HCT116 (cell line): ENCODE measurements around the gene S100A11. TPM values are rescaled to one million over a fixed set of nuclear protein-coding genes. Genes with fewer than 3 reads are reported as not detected.

Source experiments
- ATAC-seq: fragments of 200-7000 bp; cut with Tn5 transposase; 2 replicates; pipeline ENCODE4 v1.9.1; 2020; ENCODE audit warnings: mild to moderate bottlenecking, moderate library complexity
- BruUV-seq: library from RNA; stranded (reverse); fragments of 400-500 nt; replicated peaks from 2 replicates; lab custom pipeline; 2021; lab: Mats Ljungman, UMichigan
- CTCF ChIA-PET: fragments of 300-600 bp; sonication (Branson Sonifier 250); formaldehyde crosslinking; loops from one replicate; lab custom pipeline; 2021; ENCODE audit warnings: antibody characterized with exemption; lab: Charles Lee
- POLR2A ChIA-PET: fragments of 300-600, 350-600 bp; sonication (Branson Sonifier 250); formaldehyde crosslinking; loops from one replicate; lab custom pipeline; 2021; ENCODE audit warnings: antibody characterized with exemption; lab: Charles Lee
- RAD21 ChIA-PET, 2 experiments: fragments of 300-600 bp; sonication (Branson Sonifier 250); formaldehyde crosslinking; loops; one replicate each; lab custom pipeline; 2023; ENCODE audit warnings: low total read pairs in 2 of 2; ENCODE audit not compliant: uncharacterized antibody in 2 of 2, unreplicated experiment in 2 of 2, low non-redundant PET in 1 of 2; lab: Charles Lee
- DNase-seq: peaks from one replicate; pipeline ENCODE4 v3.0.0-alpha.2; 2010; ENCODE audit warnings: low read depth, low spot score
- H2AFZ ChIP-seq: fragments of 200-600 bp; shearing (Covaris generic), sonication (generic); 2 replicates; pipeline ENCODE4 v1.6.1; 2017; ENCODE audit warnings: low read depth, mixed run types, mixed read lengths, antibody characterized with exemption, low read length; ENCODE audit not compliant: poor library complexity, severe bottlenecking
- H3K27ac ChIP-seq: 2 replicates; pipeline ENCODE4 v1.5.1; 2012; ENCODE audit warnings: low read depth, low read length
- H3K27me3 ChIP-seq: fragments of 200-600 bp; sonication (generic); 2 replicates; pipeline ENCODE4 v1.6.1; 2016; ENCODE audit warnings: mixed run types, low read length, mixed read lengths; ENCODE audit not compliant: insufficient read depth
- H3K36me3 ChIP-seq, 2 experiments: fragments of 200-500 bp in 1 of 2; fragments of 200-600 bp in 1 of 2; sonication (Bioruptor generic) in 1 of 2; sonication (generic) in 1 of 2; 2 replicates each; pipeline versions ENCODE4 v1.5.1 to v1.6.1; 2014 to 2016; ENCODE audit warnings: low read length in 2 of 2, inconsistent platforms in 1 of 2, mixed read lengths in 1 of 2, mixed run types in 1 of 2; ENCODE audit not compliant: insufficient read depth in 2 of 2, control insufficient read depth in 1 of 2
- H3K4me1 ChIP-seq, 2 experiments: fragments of 200-600 bp in 1 of 2; sonication (generic) in 1 of 2; 2 replicates each; pipeline versions ENCODE4 v1.5.1 to v1.6.1; 2012 to 2017; ENCODE audit warnings: low read length in 2 of 2, inconsistent platforms in 1 of 2, mild to moderate bottlenecking in 1 of 2, mixed read lengths in 1 of 2, mixed run types in 1 of 2, moderate library complexity in 1 of 2; ENCODE audit not compliant: insufficient read depth in 2 of 2, control insufficient read depth in 1 of 2
- H3K4me2 ChIP-seq: fragments of 200-600 bp; sonication (generic); 2 replicates; pipeline ENCODE4 v1.6.1; 2017; ENCODE audit warnings: mixed run types, low read length, mixed read lengths
- H3K4me3 ChIP-seq, 2 experiments: fragments of 200-600 bp in 1 of 2; sonication (generic) in 1 of 2; replicated peaks in 1 of 2; 2 replicates each; pipeline ENCODE4 v1.5.1; 2011 to 2016; ENCODE audit warnings: low read length in 2 of 2, control low read depth in 1 of 2, low read depth in 1 of 2, mild to moderate bottlenecking in 1 of 2, mixed read lengths in 1 of 2, mixed run types in 1 of 2
- H3K79me2 ChIP-seq: fragments of 200-600 bp; sonication (generic); 2 replicates; pipeline ENCODE4 v1.6.1; 2017; ENCODE audit warnings: mild to moderate bottlenecking, mixed run types, low read length, moderate library complexity, mixed read lengths; ENCODE audit not compliant: insufficient read depth
- H3K9ac ChIP-seq: fragments of 200-600 bp; sonication (generic); 2 replicates; pipeline ENCODE4 v1.6.1; 2016; ENCODE audit warnings: low read length, mixed read lengths
- H3K9me2 ChIP-seq: fragments of 200-600 bp; sonication (generic), shearing (Covaris generic); 2 replicates; pipeline ENCODE4 v1.6.1; 2017; ENCODE audit warnings: mixed run types, mild to moderate bottlenecking, moderate library complexity; ENCODE audit not compliant: insufficient read depth
- H3K9me3 ChIP-seq, 2 experiments: fragments of 200-500 bp in 1 of 2; fragments of 200-600 bp in 1 of 2; sonication (Bioruptor generic) in 1 of 2; sonication (generic) in 1 of 2; 2 replicates each; pipeline ENCODE4 v1.6.1; 2014 to 2017; ENCODE audit warnings: low read length in 2 of 2, mixed read lengths in 2 of 2, inconsistent platforms in 1 of 2, low read depth in 1 of 2, mild to moderate bottlenecking in 1 of 2, mixed run types in 1 of 2, moderate library complexity in 1 of 2; ENCODE audit not compliant: control insufficient read depth in 1 of 2, insufficient read depth in 1 of 2
- H4K20me1 ChIP-seq: fragments of 200-600 bp; sonication (generic), shearing (Covaris generic); 2 replicates; pipeline ENCODE4 v1.6.1; 2017; ENCODE audit warnings: mixed run types, mild to moderate bottlenecking, moderate library complexity; ENCODE audit not compliant: insufficient read depth
- ELF1 ChIP-seq: IDR thresholded peaks from 2 replicates; pipeline ENCODE4 v1.6.1; 2012; ENCODE audit warnings: low read depth, borderline replicate concordance
- EZH2 ChIP-seq: fragments of 200-600 bp; sonication (generic); IDR thresholded peaks from 2 replicates; pipeline ENCODE4 v1.6.1; 2017; ENCODE audit warnings: antibody characterized with exemption, mixed run types
- POLR2A ChIP-seq: IDR thresholded peaks from 2 replicates; pipeline ENCODE4 v1.7.0; 2011; ENCODE audit warnings: borderline replicate concordance; ENCODE audit not compliant: insufficient read depth, insufficient read length; ENCODE audit errors: extremely low read depth
- POLR2AphosphoS5 ChIP-seq: IDR thresholded peaks from 2 replicates; pipeline ENCODE4 v1.6.1; 2011; ENCODE audit warnings: mild to moderate bottlenecking, low read depth, low read length, moderate library complexity
- SIN3A ChIP-seq: IDR thresholded peaks from 2 replicates; pipeline ENCODE4 v1.6.1; 2012; ENCODE audit warnings: low read depth
- SP1 ChIP-seq: IDR thresholded peaks from 2 replicates; pipeline ENCODE4 v1.6.1; 2012; ENCODE audit warnings: low read depth
- SRF ChIP-seq: IDR thresholded peaks from 2 replicates; pipeline ENCODE4 v1.6.1; 2012; ENCODE audit warnings: low read depth
- TCF7L2 ChIP-seq: IDR thresholded peaks from 2 replicates; pipeline ENCODE4 v1.7.0; 2011; ENCODE audit warnings: borderline replicate concordance, inconsistent platforms; ENCODE audit not compliant: insufficient read depth, insufficient read length; ENCODE audit errors: extremely low read depth
- ZFX ChIP-seq: fragments of 450-650 bp; IDR thresholded peaks from 2 replicates; pipeline ENCODE4 v1.6.1; 2017
- intact Hi-C: fragments of 100-400 bp; cut with micrococcal nuclease; formaldehyde crosslinking; loops from 2 replicates; pipeline ENCODE4 v1.10.0; 2022
- total RNA-seq: library from RNA; stranded (reverse); gene quantifications from one replicate; pipeline ENCODE4 v1.2.1, GENCODE V29; 2021; ENCODE audit not compliant: unreplicated experiment

S100A11 gene
- total RNA-seq, 1 experiment from 2014 or later, result 229 TPM

DNA sequence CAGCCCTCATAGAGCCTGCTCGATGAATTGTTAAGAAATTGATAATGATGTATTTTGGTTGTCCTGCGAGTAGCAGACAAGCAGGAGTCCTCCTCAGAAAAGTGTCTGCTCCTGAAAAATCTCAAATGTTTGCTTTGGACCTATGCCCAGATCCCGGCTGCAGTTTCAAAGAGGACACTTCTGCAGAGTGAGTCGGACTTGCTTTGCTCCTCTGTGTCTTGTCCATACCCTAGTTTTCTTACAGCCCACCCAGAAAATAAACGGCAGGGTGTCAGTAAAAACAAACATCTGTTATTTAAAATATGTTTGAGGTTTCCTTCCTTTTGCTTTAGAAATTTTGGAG lies 46.0 kb downstream of the S100A11 start:
- peak overlapping the region; percentile 81 for H3K4me2 ChIP-seq
- ChIA-PET POLR2A (interaction anchor here (1.2 kb wide), 1 partner anchor 11 kb away, joined by 4 read pairs; no protein-coding TSS in a partner anchor), RAD21 (interaction anchor here in 1 of 2 experiments (0.9 kb wide), 1 partner anchor 23 kb away, joined by 3 read pairs; no protein-coding TSS in a partner anchor), CTCF (interaction anchor here (1.0 kb wide), 1 partner anchor 23 kb away, joined by 4 read pairs; no protein-coding TSS in a partner anchor)
- no peaks in the 10 kb centered on the region for H3K9me2 ChIP-seq
- H3K9ac ChIP-seq, result peak overlapping the region; percentile 95
- H3K4me1 ChIP-seq, result peaks cover 66 to 88% of the 10 kb centered on the region in 2 experiments
- peaks cover 28% of the 10 kb centered on the region; the same call in 1 of the 2 replicates for H4K20me1 ChIP-seq
- no peaks in the 10 kb centered on the region for H3K9me3 ChIP-seq
- H2AFZ ChIP-seq, result no peak overlapping the region
- intact Hi-C loops, result no loop called here
- peaks cover 3 to 10% of the 10 kb centered on the region in 2 experiments for H3K36me3 ChIP-seq
- no peak for ATAC-seq
- no peak for DNase-seq
- H3K4me3 ChIP-seq, result peak overlapping the region; percentile 91 to 92
- peak; percentile 41; the same call in 1 of the 2 replicates for TF ChIP-seq POLR2AphosphoS5
- peak; percentile 74 for TF ChIP-seq TCF7L2
- TF ChIP-seq EZH2, result no peak
- TF ChIP-seq SP1, result peak; percentile 60
- peak; percentile 60 for TF ChIP-seq SIN3A
- BruUV-seq, result no TSS peak
- H3K27me3 ChIP-seq, result no peaks in the 10 kb centered on the region
- H3K27ac ChIP-seq, result peak overlapping the region; percentile 87
- peaks cover 75% of the 10 kb centered on the region for H3K79me2 ChIP-seq

GRCh38 chr1:151990058-151990855 lies 46.5 kb downstream of the S100A11 start:
- intact Hi-C loops, result no loop called here
- peak overlapping the region; percentile 81 for H3K4me2 ChIP-seq
- no peaks in the 10 kb centered on the region for H3K9me2 ChIP-seq
- H3K27ac ChIP-seq, result peak overlapping the region; percentile 87
- no peaks in the 10 kb centered on the region for H3K9me3 ChIP-seq
- no peak overlapping the region for H2AFZ ChIP-seq
- TF ChIP-seq POLR2AphosphoS5 (no peak), SIN3A (no peak), SP1 (no peak), SRF (0 out of 2 replicates have a peak, but pooled peaks have one; percentile 26), POLR2A (no peak), ZFX (no peak), ELF1 (no peak)
- H3K79me2 ChIP-seq, result peaks cover 80% of the 10 kb centered on the region
- POLR2A ChIA-PET, result interaction anchor here (1.1 to 1.2 kb wide), 2 partner anchors 10 to 13 kb away, joined by 4 read pairs; no protein-coding TSS in a partner anchor
- no peak for DNase-seq
- H3K9ac ChIP-seq, result peak overlapping the region; percentile 95
- peaks cover 8 to 15% of the 10 kb centered on the region in 2 experiments for H3K36me3 ChIP-seq
- RAD21 ChIA-PET, result interaction anchor here in 1 of 2 experiments (1.1 kb wide), 1 partner anchor 22 kb away, joined by 3 read pairs; no protein-coding TSS in a partner anchor
- H3K4me3 ChIP-seq, result peak overlapping the region; percentile 91 to 92
- CTCF ChIA-PET, result interaction anchor here (1.2 to 3.8 kb wide), 3 partner anchors 9 to 56 kb away, joined by 3 to 28 read pairs (median 6); no protein-coding TSS in a partner anchor
- no peaks in the 10 kb centered on the region for H3K27me3 ChIP-seq
- no peak for ATAC-seq
- peaks cover 29% of the 10 kb centered on the region; the same call in 1 of the 2 replicates for H4K20me1 ChIP-seq
- peaks cover 60 to 82% of the 10 kb centered on the region in 2 experiments for H3K4me1 ChIP-seq
- BruUV-seq, result no TSS peak
